Activated CD4-positive, CD25-positive, alpha-beta regulatory T cell treated with anti-CD3 and anti-CD28 coated beads, Interleukin-2, amount 50 U/mL, for 24 hours (primary cell): ENCODE data around the gene MAPRE2.

ENCODE experiments used
- ATAC-seq, 2 donors: fragments of 150-1000 bp; cut with Tn5 transposase; one replicate each; pipeline ENCODE4 v1.10.0; 2021; ENCODE audit warnings: mild to moderate bottlenecking in 1 of 2, moderate library complexity in 1 of 2

Gene MAPRE2

DNA sequence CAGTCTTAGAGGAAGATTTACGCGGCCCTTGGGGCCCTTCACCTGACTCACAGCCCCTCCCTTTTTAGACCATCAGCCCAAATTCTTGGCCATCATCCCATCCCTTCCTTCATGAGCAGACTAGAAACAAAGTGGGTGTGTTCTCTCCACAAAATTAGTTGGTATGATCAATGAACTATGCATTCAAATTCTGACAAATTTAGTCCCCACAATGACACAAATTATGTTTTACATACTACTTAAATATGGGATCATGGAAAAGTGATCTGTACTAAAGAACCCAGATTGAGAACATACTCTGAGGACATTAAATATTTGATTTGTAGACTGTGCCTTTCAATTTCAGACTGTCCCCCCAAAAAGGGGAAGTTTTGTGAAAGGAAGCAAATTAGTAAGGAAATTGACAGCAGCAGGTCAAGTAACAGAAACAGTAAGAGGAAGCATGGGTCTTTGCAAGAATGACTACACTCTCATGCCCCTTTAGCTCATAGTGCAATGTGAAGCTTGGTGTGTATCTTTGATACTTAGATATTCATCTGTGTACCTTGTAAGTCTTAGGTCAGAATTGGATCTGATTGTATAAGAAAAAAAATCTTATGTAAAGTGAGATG lies 2.2 kb upstream of the MAPRE2 start:
- ATAC-seq: no peak

DNA sequence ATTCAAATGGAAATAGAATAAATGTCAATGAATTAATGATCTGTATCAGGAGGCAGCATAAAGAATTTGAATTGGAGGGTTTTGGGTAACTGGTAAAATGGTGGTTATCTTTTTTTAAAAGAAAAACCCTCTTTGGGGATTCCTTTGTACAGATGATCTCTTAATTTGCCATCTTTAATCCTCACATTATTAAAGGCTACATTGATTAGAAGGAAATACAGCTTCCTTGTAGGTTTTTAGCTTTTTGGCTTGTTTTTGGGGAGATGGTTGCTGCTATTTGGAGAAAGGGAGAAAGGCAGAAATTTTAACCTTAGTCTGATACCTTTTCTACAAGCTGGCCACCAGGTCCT lies 600 bp upstream of the MAPRE2 start:
- no peak for ATAC-seq

DNA sequence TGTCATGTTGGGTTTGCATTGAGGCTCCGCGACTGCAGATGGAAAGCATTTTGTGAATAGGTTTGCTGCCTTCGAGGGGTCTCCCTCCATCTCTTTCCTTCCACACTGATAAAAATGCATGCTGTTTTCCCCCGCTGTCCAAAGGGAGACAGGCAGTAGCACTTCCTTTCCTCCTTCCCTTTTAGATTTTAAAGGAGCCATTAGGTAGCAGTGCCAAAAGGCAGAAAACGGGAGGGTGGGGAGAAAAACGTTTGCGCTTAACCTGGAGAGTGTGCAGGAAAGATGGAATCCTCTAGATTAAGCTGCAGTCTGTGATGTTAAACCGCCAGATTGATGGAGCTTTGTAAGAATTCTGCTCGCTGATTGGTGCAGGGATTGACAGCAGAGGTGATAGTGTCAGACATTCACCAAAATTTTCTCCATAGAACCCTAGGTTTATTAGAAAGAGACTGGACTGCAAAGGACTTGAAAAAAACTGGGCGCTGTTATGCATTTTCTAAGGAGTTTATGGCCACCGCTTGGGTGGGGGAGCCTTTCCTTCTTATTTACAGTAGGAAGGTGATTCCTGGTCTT lies 688 bp downstream of the MAPRE2 start:
- no peak for ATAC-seq

DNA sequence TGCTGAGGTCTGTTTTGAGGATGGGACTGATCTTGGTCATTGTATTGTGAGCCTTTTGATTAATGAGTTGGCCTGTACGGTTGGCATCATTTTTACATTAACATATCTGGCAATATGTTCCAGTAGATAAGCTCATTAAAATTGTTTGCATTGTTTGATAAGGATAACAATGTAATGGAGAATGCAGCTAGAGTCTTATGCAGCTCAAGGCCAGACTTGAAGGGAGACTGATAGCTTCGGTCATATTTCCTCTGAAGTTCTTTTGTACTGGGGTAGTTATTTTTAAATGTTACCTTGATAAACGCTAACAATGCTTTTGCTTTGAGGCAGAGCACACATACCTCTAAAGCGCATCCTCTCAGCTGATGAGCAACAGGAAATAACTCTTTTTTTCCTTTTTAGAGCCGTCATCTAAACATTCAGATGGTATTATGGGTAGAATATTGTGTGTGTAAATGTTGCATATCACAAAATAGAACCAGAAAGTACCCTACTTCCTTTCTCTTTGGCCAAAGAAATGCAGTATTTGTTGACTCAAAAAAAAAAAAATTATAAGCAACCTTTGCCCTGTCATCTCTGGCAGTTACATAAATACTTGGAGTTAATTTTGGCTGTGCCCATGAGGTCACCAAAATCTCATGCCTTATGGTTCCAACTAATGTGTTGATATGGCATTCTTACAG lies 1.3 kb downstream of the MAPRE2 start:
- peak; percentile 30 to 44 for ATAC-seq

DNA sequence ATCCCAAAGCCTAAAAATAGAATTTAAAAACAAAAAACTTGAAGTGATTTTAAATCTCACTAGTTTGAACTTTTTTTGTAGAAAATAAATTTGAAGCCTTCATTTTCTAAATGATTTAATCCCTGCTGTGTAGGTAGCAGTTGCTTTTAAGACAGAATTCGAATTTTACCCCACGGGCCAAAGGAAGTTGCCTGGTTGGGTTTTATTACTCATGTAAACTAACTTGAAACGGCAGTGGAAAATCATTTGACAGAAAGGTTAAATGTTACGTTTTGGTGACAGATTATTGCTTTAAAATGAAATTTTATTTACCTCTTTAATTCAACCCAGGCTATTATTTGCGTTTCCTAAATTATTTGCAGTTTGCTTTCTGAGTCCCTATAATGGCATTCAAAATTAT lies 2.0 kb downstream of the MAPRE2 start:
- no peak for ATAC-seq

DNA sequence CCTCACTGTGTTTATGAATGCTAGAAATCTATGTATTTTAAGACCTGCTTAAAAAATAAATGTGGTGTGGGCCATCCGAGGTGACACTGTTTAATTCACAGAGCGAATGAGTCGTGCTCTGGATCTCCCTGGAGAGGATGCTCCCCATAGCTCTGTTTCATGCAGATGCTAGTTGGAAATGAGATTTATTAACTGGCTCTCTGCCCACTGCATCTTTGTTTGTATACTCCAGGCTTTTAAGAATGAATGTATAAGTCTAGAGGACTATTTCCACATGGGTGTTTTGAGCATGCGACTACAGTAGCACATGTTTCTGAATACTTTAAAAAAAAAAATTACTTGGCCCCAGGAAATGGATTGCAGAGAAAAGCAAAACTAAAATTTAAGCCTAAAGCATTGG lies 3.9 kb downstream of the MAPRE2 start:
- ATAC-seq: no peak

DNA sequence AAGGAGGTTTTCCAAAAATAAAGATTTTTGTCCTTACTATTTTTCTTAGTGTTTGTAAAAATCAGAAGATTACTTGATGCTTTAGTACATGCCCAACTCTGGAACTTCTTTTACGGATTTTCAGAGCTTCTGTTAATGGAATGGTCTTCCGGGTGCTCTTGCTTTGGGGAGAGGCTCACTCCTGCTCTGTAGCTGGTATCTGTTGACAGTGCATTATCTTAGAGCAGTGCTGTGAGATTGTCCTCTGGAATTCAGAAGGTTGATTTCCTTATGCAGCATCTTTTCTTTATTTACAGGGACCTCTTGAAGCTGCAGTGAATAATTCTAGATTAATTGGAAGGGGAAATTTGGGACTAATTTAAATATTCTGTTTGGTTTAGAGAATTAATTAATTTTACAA lies 4.6 kb downstream of the MAPRE2 start:
- no peak for ATAC-seq

DNA sequence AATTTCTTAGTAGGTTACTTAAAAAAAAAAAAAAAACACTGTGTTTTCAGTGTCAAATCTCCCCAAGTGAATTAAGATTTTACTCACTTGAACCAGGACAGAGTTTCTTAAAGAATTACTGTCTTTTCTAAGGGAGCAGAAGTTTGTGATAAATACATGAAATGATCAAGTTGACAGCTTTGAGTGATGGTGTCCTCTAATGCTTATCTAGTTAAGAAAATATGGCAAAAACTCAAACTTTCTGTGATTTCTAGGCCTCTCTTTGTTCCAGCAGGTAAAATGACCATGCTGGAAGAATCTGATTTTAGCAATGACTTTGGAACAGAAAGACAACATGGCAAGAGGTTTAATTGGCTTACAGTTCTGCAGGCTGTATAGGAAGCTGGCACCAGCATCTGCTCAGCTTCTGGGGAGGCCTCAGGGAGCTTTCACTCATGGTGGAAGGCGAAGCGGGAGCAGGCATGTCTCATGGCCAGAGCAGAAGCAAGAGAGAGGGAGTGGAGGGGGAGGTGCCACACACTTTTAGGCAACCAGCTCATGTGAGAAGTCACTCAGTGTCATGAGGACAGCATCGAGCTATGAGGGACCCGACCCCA lies 6.6 kb downstream of the MAPRE2 start:
- ATAC-seq: no peak

DNA sequence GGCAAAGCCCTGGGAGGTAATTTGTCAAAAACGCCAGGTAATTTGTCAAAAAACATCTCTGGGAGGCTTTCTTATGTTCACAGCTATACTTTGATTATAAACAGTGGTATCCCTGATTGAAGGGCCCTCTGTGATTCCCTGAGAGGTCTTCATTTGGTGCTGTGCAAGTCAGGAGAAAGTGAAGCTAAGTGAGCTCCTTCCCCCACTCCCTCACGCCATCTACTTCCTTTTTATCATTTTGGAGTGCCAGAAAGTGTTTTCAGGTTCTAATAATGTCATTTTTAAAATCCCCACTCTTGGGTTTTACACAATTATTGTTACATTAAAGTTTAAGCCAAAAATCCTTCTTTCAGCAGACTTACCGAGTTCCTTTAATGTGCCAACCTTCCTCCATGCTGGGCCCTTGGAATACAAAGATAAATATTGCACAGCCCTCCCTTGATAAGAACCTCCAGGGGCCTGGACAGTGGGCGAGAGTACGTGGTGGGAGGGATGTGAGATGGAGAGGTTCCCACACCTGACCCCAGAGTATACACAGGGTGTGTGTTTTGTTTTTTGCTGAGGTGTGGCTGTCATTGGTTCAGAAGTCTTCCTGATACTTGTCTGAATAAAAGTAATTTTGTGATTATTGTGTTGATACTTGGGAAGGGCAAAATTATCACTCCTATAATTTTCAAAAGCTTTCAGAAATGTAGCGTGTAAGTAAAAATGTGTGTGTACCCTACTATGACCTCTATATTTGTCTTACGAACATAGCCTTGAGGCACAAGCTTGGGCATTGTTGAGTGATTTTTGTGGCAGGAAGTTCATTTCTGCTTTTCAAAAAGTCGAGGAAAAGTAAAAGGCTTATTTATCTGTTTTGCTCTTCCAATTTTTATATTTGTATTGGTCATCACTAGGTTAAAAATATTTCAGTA lies 8.2 kb downstream of the MAPRE2 start:
- ATAC-seq: no peak

DNA sequence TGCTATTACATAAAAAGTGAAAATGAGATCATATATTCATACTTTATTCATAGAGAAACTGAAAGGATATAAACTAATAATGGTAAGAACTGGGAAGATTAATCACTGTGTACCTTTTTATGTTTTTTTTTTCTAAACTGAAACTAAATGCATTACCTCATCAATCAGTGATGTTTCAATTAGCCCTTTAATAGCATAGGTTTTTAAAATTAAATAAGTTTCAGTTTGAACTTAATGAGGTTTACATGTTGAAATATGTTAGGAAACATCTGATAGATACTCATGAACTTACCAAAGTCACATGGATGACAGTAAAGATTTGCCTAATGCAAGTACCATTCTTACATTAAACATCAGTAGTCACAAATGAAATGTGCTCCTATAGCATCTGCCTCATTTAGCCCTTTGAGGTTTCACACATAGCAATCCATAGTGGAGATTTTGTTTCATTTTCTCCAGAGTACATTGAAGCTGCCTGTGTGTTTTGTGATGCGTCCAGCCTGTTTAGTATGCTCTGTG lies 8.9 kb downstream of the MAPRE2 start:
- ATAC-seq: peak; percentile 81 to 84

DNA sequence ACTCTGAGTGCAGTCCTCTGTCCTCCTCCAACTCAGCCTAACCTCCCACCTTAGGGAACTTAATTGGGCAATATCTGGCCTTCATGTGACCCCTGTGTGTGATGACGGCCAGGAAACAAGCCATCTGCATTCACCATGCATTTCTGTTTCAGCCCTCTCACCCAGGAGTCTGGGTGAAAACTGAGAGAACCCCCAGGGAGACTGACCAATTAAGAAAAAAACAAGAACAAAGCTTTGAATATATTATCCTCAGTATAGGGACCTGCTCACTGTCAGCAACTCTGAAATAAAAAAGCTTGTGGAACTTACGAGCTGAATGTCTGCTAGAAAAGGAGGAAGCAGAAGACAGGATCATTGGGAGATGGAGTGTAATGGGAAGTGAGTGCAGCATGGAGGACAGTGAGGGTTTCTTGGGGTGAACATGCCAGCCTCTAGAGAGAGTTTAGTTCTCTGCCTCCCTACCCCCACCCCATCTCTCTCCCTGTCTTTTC lies 9.5 kb downstream of the MAPRE2 start:
- ATAC-seq: no peak

DNA sequence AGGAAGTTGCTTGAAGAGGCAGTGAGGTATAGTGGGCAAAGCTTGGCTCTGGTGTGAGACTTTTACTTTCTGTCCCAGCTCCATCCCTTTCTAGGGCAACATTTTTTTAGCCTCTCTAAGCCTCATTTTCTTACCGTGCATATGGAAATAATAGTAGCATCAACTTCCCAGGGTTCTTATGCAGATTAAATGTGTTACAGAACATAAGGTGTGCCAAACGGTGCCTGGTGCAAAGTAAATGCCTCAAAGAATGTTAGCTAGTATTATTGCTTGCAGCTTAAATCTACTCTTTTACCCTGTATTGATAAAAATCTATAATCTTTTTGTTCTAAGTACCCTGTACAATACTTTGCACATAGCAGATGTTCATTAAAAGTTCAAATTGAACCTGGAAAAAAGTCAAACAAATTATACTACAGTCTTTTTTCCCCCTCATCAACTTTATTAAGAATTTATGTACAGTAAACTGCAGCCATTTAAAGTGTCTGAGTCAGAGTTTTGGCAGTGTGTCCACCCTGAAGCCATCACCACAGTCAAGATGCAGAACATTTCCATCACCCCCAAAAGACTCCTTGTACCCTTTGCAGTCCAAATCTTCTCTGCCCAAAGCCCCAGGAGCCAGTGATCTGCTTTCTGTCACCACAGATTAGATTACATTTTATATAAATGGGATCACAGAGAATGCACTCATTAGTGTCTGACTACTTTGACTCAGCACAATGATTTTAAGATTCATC lies 10.6 kb downstream of the MAPRE2 start:
- ATAC-seq: no peak

DNA sequence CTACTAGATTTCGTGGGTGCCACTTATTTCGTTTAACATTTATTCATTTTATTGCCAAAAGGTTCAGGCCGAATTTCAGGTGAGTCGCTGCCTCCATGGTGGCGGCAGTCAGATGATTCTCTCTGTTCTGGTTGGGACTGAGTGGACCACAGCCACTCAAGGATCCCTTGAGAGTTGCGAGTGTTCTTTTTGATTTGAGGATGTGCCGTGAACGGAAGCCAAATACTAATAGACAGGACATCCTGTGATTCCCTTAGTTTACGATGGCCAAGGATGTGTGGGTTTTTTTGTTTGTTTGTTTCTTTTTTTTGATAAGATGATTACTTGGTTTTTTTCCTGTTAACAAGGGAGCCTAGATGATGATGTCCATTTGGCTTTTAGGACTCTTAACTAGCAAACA lies 13.2 kb downstream of the MAPRE2 start:
- no peak for ATAC-seq

DNA sequence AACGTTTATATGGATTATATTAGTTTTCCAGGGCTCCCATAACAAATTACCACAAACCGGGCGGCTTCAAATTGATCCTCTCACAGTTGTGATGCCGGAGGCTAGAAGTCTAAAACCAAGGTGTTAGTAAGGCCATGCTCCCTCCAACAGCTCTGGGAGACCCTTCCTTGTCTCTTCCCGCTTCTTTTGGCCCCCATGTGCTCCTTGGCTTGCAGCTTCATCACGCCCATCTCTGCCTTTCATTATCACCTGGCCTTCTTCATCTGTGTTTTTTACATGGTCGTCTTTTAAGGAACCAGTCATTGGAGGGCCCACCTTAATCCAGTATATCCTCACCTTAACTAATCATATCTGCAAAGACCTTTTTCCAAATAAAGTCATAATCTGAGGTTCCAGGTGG lies 13.9 kb downstream of the MAPRE2 start:
- ATAC-seq: no peak

DNA sequence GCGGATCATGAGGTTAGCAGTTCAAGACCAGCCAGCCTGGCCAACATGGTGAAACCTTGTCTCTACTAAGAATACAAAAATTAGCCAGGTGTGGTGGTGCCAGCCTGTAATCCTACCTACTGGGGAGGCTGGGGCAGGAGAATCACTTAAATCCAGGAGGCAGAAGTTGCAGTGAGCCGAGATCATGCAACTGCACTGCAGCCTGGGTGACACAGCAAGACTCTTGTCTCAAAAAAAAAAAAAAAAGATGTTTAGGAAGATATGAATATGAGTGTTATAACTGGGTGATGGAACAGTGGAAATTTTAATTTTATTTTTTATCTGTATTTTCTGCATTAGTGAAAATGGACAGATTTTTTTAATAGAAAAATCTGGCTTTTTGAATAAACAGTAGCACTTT lies 14.5 kb downstream of the MAPRE2 start:
- no peak for ATAC-seq

DNA sequence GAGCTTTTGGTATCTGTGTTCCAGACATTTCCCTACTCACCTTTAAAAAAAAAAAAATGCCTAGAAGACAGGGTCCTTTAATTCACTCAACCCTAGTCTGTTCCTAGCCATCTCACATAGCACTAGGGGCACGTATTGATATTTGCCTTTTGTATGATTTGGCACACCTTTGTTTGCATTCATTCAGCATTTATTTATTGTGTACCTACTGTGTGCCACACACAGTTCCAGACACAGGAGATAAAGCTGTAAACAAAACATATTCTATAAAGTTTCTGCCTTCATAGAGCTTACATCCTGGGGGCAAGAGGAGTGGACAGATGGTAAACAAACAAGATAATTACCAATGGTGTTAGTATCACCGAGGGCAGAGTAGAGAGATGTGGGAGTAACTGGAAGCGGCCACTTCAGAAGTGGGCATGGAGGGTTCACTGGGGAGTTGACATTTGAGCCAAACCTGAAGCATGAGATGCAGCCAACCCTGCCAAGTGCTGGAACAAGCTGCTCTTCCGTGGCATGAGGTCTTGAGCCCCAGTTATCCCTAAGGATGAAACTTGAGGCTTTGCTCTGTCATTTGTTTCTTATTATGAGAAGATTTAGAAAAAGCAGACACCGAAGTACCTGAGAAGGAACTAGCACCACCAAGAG lies 18.2 kb downstream of the MAPRE2 start:
- no peak for ATAC-seq

DNA sequence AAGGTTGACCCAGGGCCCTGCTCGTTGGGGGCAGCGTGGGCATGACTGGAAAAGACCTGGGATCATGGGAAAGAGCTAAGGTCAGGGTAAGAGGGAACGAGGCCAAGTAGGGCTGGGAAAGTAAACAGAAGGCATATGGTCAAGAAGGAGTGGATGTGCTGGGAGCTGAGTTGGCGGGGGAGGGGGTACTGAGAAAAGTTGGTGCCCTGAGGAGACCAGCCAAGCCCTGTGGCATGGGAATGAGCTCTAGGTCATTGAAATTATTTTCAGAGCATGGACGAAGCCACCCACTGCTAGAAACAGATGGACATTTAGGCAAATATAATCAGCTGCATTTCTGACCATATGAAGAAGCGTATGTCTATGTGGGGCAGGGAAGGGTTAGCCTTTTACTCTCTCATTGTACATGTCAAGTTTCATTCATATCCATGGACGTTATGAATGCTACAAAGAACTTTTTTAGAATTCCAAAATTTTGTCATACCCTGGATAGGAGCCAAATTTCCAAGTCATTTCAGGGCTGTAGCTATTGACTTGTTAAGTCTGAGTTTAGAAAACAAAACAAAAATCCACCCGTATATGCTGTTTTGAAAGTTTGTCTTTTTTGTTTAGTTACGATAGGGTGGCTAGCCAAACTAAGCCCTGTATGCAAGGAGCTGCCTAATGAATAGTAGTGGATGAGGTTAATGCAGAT lies 19.1 kb downstream of the MAPRE2 start:
- ATAC-seq: no peak

DNA sequence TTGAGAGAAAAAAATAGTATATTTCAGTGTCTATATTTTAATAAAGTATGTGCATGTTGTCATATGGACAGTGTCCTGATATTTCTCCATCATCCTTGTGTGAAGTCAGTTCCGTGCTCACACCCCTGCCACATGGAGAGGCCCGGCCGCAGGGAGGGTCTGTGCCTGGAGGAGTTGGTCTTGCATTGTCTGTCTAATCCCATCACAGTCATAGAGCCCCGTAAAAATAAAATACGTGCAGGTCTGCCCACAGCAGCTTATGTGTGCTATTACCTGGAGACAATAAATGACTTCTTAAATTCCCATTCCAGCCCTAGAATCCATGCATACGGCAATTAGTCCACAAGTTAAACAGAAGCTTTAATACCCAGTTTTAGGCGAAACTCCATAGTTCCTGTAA lies 20.1 kb downstream of the MAPRE2 start:
- ATAC-seq: no peak

DNA sequence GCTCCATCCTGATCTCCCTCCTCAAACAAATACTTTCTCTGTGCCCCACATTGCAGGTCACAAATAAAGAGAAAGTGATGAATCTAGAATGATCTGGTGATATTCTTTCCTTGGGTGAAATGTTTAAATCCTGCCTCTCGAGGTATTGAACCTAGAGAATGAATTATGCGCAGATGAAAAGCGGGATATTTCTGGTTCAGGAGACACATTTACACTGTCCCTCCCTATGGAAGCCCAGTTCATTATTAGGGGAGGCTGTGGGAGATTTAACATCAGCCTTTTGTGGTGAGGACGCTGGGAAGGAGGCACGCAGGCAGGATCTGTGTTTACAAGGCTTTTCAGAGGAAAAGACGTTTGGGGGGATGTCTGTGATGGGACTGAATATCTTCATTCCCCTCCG lies 20.6 kb downstream of the MAPRE2 start:
- ATAC-seq: no peak

DNA sequence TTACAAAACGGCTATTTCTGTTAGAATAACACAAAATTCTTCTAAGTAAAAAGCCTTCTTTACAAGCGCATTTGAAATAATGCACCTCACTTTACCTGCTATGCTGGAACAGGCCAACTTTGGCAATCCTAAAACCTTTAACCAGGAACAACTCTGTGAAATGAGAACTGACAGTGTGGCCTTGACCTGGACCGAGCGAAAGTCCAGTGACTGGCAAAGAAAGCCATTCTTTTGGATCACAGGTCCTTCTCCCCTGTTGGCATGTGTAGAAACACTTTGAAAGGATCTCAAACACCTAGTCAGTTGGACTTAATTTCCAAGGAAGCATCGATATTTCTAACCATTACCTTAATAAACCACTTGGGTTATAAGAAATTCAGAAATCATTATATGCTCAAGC lies 21.2 kb downstream of the MAPRE2 start:
- ATAC-seq: no peak
